ENCODE measurements around the gene LRRK1.

Gene LRRK1

DNA sequence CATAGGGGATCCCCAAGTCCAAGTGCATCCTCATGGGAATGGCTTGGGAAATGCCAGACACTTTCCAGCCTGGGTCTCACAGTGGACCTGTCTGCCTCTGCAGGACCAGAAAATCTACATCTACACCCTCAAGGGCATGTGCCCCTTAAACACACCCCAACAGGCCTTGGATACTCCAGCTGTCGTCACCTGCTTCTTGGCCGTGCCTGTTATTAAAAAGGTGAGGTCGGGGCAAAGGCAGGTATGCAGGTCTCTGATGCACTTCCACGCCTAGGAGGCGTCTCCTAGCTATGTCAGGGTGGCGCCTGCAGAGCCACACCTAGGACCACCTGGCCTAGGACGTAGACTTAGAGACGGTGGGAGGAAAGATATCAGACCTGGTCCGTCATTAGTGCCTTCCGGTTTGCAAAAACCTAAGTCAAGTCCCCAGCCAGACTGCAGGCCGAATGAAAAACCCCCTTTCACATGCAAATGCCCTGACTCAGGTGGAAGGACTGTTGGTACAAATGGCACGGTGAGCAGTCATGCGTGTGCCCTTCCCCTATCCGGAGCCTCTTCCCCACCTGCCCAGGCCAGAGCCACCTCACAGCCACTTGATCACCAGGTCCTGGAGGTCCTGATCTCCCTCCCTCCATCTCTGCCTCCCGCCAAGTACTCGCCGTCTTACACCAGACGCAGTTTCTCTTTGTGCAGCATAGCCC lies 143.5 kb downstream of the LRRK1 start:
- CTCF ChIA-PET: no interaction called here
- DNase-seq (ENCODE audit: low read depth, low spot score): no peak
- H3K4me3 ChIP-seq (ENCODE audit: low read depth, low read length): no peak overlapping the region
- POLR2A ChIA-PET: no interaction called here
- TF ChIP-seq, protein P1, sequence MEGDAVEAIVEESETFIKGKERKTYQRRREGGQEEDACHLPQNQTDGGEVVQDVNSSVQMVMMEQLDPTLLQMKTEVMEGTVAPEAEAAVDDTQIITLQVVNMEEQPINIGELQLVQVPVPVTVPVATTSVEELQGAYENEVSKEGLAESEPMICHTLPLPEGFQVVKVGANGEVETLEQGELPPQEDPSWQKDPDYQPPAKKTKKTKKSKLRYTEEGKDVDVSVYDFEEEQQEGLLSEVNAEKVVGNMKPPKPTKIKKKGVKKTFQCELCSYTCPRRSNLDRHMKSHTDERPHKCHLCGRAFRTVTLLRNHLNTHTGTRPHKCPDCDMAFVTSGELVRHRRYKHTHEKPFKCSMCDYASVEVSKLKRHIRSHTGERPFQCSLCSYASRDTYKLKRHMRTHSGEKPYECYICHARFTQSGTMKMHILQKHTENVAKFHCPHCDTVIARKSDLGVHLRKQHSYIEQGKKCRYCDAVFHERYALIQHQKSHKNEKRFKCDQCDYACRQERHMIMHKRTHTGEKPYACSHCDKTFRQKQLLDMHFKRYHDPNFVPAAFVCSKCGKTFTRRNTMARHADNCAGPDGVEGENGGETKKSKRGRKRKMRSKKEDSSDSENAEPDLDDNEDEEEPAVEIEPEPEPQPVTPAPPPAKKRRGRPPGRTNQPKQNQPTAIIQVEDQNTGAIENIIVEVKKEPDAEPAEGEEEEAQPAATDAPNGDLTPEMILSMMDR (IDR thresholded peaks at IDR 0.05; ENCODE audit: insufficient read depth, low read length, missing control alignments): no peak

GRCh38 chr15:101063212-101063611 lies 144.1 kb downstream of the LRRK1 start:
- ChIA-PET POLR2A (no interaction called here), CTCF (interaction anchor here (1.0 kb wide), 1 partner anchor 25 kb away, joined by 4 read pairs; no protein-coding TSS in a partner anchor)
- H3K4me3 ChIP-seq (ENCODE audit: low read depth, low read length): no peak overlapping the region
- no peak for DNase-seq (ENCODE audit: low read depth, low spot score)
- TF ChIP-seq, protein P1 (IDR thresholded peaks at IDR 0.05; ENCODE audit: insufficient read depth, low read length, missing control alignments): no peak

- no peak overlapping the region for H3K4me3 ChIP-seq (ENCODE audit: low read depth, low read length)
- no peak for DNase-seq (ENCODE audit: low read depth, low spot score)
- POLR2A ChIA-PET: no interaction called here
- TF ChIP-seq, protein P1 (IDR thresholded peaks at IDR 0.05; ENCODE audit: insufficient read depth, low read length, missing control alignments): no peak
- CTCF ChIA-PET: interaction anchor here (1.0 kb wide), 1 partner anchor 24 kb away, joined by 4 read pairs; no protein-coding TSS in a partner anchor
Observed at GRCh38 chr15:101063891-101064794, 145.0 kb downstream of the LRRK1 start.

GRCh38 chr15:101064795-101065569 lies 145.8 kb downstream of the LRRK1 start:
- DNase-seq (ENCODE audit: low read depth, low spot score): no peak
- TF ChIP-seq, protein P1 (IDR thresholded peaks at IDR 0.05; ENCODE audit: insufficient read depth, low read length, missing control alignments): no peak
- H3K4me3 ChIP-seq (ENCODE audit: low read depth, low read length): no peak overlapping the region
- ChIA-PET POLR2A (no interaction called here), CTCF (interaction anchor here (1.5 kb wide), 1 partner anchor 56 kb away, joined by 6 read pairs; no protein-coding TSS in a partner anchor)

- CTCF ChIA-PET: interaction anchor here (0.9 to 1.5 kb wide), 3 partner anchors 25 to 190 kb away, joined by 3 to 6 read pairs (median 4); no protein-coding TSS in a partner anchor
Observed at GRCh38 chr15:101065570-101066221, 146.5 kb downstream of the LRRK1 start.

More at GRCh38 chr15:101065570-101066221, 146.5 kb downstream of the LRRK1 start:
- TF ChIP-seq, protein P1 (IDR thresholded peaks at IDR 0.05; ENCODE audit: insufficient read depth, low read length, missing control alignments): no peak
- DNase-seq (ENCODE audit: low read depth, low spot score): no peak
- POLR2A ChIA-PET: no interaction called here
- H3K4me3 ChIP-seq (ENCODE audit: low read depth, low read length): no peak overlapping the region

Measured in AG04449 (cell line).